Stomach (tissue), 9 donors: ENCODE results near the gene SNX3. TPM values are rescaled to one million over a fixed set of nuclear protein-coding genes. Genes with fewer than 3 reads are reported as not detected.

Experiments
- DNase-seq, 2 donors: peaks; one replicate each; pipeline versions ENCODE4 v3.0.0 to v3.0.0-alpha.2; 2013 to 2019
- H3K27ac ChIP-seq, 5 donors: fragments of 200-600 bp in 4 of 5; sonication (generic) in 4 of 5; one replicate each; pipeline ENCODE4 v1.5.1; 2013 to 2019; ENCODE audit warnings: mild to moderate bottlenecking in 1 of 5, moderate library complexity in 1 of 5
- H3K27me3 ChIP-seq, 3 donors: fragments of 200-600 bp; sonication (generic); one replicate each; pipeline ENCODE4 v1.5.1; 2017 to 2019; ENCODE audit warnings: mixed run types in 1 of 3
- H3K36me3 ChIP-seq, 4 donors: fragments of 200-600 bp; sonication (generic); 1 replicate in 3 of 4; 2 replicates in 1 of 4; pipeline ENCODE4 v1.5.1; 2016 to 2019
- H3K4me1 ChIP-seq, 4 donors: fragments of 200-600 bp; sonication (generic); one replicate each; pipeline ENCODE4 v1.5.1; 2016 to 2019
- H3K4me3 ChIP-seq, 4 donors: fragments of 200-600 bp; sonication (generic) in 3 of 4; one replicate each; pipeline ENCODE4 v1.5.1; 2016 to 2019; ENCODE audit warnings: mild to moderate bottlenecking in 1 of 4
- H3K9me3 ChIP-seq, 4 donors: fragments of 200-600 bp; sonication (generic); one replicate each; pipeline ENCODE4 v1.5.1; 2016 to 2019
- EP300 ChIP-seq: sonication (generic); formaldehyde crosslinking; IDR thresholded peaks from one replicate; pipeline ENCODE4 v1.6.1; 2017; ENCODE audit warnings: antibody characterized with exemption
- POLR2A ChIP-seq, 4 donors: fragments of 450-650 bp; IDR thresholded peaks; one replicate each; pipeline ENCODE4 v1.6.1; 2016; ENCODE audit warnings: antibody characterized with exemption in 4 of 4, control low read depth in 2 of 4, mild to moderate bottlenecking in 1 of 4, moderate library complexity in 1 of 4
- POLR2AphosphoS5 ChIP-seq, 3 donors: sonication (generic); formaldehyde crosslinking; IDR thresholded peaks; one replicate each; pipeline ENCODE4 v1.6.1; 2016; ENCODE audit warnings: antibody characterized with exemption in 3 of 3
- WGBS, 5 donors: extraction: QIAGEN DNeasy Blood & Tissue Kit in 3 of 5; methylation state at CpG; one replicate each; pipeline versions ENCODE4 v1.1.5 to v1.1.7; 2013 to 2018; 5-methylcytosine and 5-hydroxymethylcytosine counted together
- intact Hi-C: fragments of 100-400 bp; cut with DNase I; formaldehyde crosslinking; loops from one replicate; pipeline ENCODE4 v1.15.1; 2023; ENCODE audit warnings: low total_unique reads
- polyA plus RNA-seq, 3 donors: library from polyadenylated mRNA; stranded (reverse); fragments of 200-250 nt; gene quantifications; one replicate each; pipeline ENCODE4 v1.2.3, GENCODE V29; 2013
- total RNA-seq, 5 donors: library from RNA; depleted of rRNA; stranded (reverse); fragments of >200 nt; gene quantifications; one replicate each; pipeline versions ENCODE4 v1.1.0 to v1.2.3, GENCODE V29; 2014 to 2016
- TF ChIP-seq, protein P1 (sequence below), 7 experiments: fragments of 450-650 bp in 4 of 7; fragments of 200-600 bp in 3 of 7; sonication (generic) in 3 of 7; IDR thresholded peaks; one replicate each; pipeline ENCODE4 v1.5.1; 2016 to 2019; ENCODE audit warnings: antibody characterized with exemption in 7 of 7, control low read depth in 2 of 7, mild to moderate bottlenecking in 1 of 7
- donor health status: healthy with polysubstance abuse.
- donor health status: Bipolar disorder and iron deficiency.
- donor health status: healthy.

SNX3 gene
- total and polyA plus RNA-seq, 8 donors = 46.1 to 199 (median 144) TPM

DNA sequence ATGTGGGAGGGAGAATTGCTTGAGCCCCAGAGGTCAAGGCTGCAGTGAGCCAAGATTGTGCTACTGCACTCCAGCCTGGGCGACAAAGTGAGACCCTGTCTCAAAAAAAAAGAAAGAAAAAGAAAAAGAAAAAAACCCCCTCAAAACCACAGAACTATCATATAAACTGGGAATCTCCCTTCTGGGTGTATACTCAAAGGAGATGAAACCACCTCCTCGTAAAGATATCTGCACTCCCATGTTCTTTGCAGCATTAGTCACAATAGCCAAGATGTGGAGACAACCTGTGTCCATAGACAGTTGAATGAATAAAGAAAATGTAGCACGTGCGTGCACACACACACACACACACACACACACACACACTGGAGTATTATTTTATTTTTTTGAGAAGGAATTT is 25.5 kb upstream of the SNX3 start:
- H3K36me3 ChIP-seq = no peaks in the 10 kb centered on the region
- DNase-seq = no peak
- H3K27me3 ChIP-seq = no peaks in the 10 kb centered on the region
- 83 to 90% (median 87%) methylated on average over 4 of the region's 4 CpGs for WGBS, 5 donors
- H3K9me3 ChIP-seq = no peaks in the 10 kb centered on the region
- no peaks in the 10 kb centered on the region for H3K4me1 ChIP-seq
- no peak overlapping the region for H3K27ac ChIP-seq
- no peak overlapping the region for H3K4me3 ChIP-seq
- TF ChIP-seq POLR2A (IDR thresholded peaks at IDR 0.05) = no peak
- intact Hi-C loops = no loop called here

DNA sequence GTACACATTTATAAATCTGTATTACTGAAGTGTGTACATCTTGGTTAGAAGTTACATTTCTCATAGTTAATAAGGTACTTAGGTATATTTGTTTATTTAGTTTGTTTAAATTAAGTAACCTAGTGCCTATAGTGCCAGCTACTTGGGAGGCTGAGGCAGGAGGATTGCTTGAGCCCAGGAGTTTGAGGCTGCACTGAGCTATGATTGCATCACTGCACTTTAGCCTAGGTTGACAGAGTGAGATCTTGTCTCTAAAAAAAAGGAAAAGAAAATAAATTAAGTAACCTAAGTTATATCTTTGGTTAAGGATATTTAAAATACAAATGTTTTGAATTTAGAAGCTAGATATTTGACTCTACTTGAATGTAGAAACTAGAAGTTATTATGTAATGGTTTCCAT is 24.5 kb upstream of the SNX3 start:
- intact Hi-C loops = no loop called here
- no peak overlapping the region for H3K27ac ChIP-seq

DNA sequence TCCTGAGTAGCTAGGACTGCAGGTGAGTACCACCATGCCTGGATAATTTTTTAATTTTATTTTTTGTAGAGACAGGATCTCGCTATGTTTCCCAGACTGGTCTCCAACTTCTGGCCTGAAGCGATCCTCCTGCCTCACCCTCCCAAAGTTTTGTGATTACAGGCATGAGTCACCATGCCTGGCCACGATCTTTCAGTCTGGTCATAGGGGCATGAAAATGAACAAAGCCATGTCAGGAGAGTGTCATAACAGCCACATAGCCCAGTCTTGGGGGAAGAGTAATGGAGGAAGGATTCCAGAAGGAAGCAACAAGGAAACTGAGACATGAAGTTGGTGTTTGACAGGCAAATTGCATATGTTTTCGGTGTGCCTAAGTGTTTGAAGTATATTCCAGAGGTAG is 17.0 kb upstream of the SNX3 start:
- no peak for DNase-seq
- intact Hi-C loops = no loop called here
- no peaks in the 10 kb centered on the region for H3K9me3 ChIP-seq
- no peak for TF ChIP-seq EP300
- TF ChIP-seq POLR2AphosphoS5 (IDR thresholded peaks at IDR 0.05) = no peak
- TF ChIP-seq, protein P1, sequence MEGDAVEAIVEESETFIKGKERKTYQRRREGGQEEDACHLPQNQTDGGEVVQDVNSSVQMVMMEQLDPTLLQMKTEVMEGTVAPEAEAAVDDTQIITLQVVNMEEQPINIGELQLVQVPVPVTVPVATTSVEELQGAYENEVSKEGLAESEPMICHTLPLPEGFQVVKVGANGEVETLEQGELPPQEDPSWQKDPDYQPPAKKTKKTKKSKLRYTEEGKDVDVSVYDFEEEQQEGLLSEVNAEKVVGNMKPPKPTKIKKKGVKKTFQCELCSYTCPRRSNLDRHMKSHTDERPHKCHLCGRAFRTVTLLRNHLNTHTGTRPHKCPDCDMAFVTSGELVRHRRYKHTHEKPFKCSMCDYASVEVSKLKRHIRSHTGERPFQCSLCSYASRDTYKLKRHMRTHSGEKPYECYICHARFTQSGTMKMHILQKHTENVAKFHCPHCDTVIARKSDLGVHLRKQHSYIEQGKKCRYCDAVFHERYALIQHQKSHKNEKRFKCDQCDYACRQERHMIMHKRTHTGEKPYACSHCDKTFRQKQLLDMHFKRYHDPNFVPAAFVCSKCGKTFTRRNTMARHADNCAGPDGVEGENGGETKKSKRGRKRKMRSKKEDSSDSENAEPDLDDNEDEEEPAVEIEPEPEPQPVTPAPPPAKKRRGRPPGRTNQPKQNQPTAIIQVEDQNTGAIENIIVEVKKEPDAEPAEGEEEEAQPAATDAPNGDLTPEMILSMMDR (IDR thresholded peaks at IDR 0.05) = no peak
- TF ChIP-seq POLR2A (IDR thresholded peaks at IDR 0.05) = no peak
- H3K4me1 ChIP-seq = no peaks in the 10 kb centered on the region
- WGBS, 5 donors = 79 to 85% (median 84%) methylated on average over 4 of the region's 4 CpGs
- H3K27me3 ChIP-seq = no peaks in the 10 kb centered on the region
- H3K36me3 ChIP-seq = no peaks in the 10 kb centered on the region
- no peak overlapping the region for H3K27ac ChIP-seq
- H3K4me3 ChIP-seq = no peak overlapping the region

More for the DNA sequence above, 24.5 kb upstream of the SNX3 start:
- Histone ChIP-seq H3K9me3 (no peaks in the 10 kb centered on the region), H3K36me3 (no peaks in the 10 kb centered on the region), H3K4me3 (no peak overlapping the region), H3K4me1 (no peaks in the 10 kb centered on the region), H3K27me3 (no peaks in the 10 kb centered on the region)
- TF ChIP-seq, protein P1 (IDR thresholded peaks at IDR 0.05) = no peak
- TF ChIP-seq POLR2A (IDR thresholded peaks at IDR 0.05) (no peak), EP300 (no peak), POLR2AphosphoS5 (IDR thresholded peaks at IDR 0.05) (no peak)
- DNase-seq = no peak

DNA sequence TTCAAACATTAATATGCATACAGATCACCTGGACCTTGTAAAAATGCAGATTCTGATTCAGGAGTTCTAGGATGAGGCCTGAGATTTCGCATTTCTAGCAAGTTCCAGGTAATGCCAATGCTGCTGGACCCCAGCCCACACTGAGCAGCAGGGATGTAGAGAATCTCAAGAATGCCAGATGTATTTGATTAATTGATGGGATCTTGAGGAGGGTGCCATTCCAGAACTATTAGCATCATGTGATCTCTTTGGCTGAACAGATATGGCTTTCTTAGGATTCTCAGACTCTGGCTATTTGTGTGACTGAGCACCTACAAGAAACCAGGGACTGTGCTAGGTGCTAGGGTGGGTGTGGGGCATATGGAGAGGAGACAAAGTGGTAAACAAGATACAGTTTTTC is 16.5 kb upstream of the SNX3 start:
- TF ChIP-seq EP300 = no peak
- TF ChIP-seq, protein P1 (IDR thresholded peaks at IDR 0.05) = no peak
- no peak for TF ChIP-seq POLR2AphosphoS5 (IDR thresholded peaks at IDR 0.05)
- H3K4me3 ChIP-seq = no peak overlapping the region
- H3K27me3 ChIP-seq = no peaks in the 10 kb centered on the region
- no peak overlapping the region for H3K27ac ChIP-seq
- H3K4me1 ChIP-seq = no peaks in the 10 kb centered on the region
- DNase-seq = no peak
- H3K9me3 ChIP-seq = no peaks in the 10 kb centered on the region
- H3K36me3 ChIP-seq = no peaks in the 10 kb centered on the region
- 88 to 100% (median 96%) methylated on average over 1 of the region's 1 CpG for WGBS, 5 donors
- intact Hi-C loops = no loop called here

DNA sequence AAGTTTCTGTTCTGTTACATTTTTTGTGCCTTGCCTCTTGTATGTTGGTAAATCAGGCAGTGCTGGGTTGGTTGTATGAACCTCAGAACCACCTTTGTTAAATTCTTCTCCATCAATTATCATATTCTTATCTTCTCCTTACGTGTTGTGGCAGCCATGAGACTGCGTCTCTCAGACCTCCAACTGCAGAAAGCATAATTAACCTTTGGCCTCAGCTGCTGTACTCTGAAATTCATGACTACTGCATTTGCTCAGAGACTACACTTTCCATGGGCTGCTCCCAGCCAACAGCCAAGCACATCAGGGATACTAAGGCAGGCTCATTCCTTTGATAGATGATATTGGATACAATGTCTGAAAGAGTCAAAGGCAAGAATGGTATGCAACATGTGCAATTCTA is 15.1 kb upstream of the SNX3 start:
- TF ChIP-seq, protein P1 (IDR thresholded peaks at IDR 0.05) = no peak
- no peak for TF ChIP-seq POLR2AphosphoS5 (IDR thresholded peaks at IDR 0.05)
- no peak for TF ChIP-seq EP300
- TF ChIP-seq POLR2A (IDR thresholded peaks at IDR 0.05) = no peak
- no peak for DNase-seq
- Histone ChIP-seq H3K4me3 (no peak overlapping the region), H3K27ac (no peak overlapping the region), H3K27me3 (no peaks in the 10 kb centered on the region), H3K4me1 (no peaks in the 10 kb centered on the region), H3K9me3 (no peaks in the 10 kb centered on the region), H3K36me3 (no peaks in the 10 kb centered on the region)
- WGBS, 5 donors = 39 to 53% (median 45%) methylated on average over 2 of the region's 2 CpGs
- intact Hi-C loops = no loop called here
